ENCODE data around the gene PPP1R3G. TPM values are rescaled to one million over a fixed set of nuclear protein-coding genes. Genes with fewer than 3 reads are reported as not detected.

PPP1R3G gene
- total RNA-seq, 4 donors from 2014 or later, result 0.56 to 1.8 (median 1.3) TPM

DNA sequence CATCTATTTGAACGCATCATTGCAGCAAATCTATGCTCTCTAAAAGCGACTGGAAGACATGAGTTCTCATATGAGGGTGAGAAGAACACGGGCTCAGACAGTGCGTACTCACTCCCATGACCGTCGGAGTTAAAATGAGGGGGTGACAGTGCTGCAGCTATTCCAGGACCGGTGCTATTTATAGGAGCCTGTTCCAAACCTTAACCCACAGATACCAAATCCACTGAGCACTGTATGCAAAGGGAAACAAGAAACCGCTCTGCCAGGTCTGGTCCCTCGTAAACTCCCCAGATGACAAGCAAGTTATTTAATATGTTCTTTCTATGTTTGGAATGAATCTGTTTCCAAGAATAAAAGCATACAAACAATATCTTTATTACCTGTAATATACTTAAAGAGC is 22.9 kb downstream of the PPP1R3G start:
- no peak for ATAC-seq (ENCODE audit: low FRiP score)
- DNase-seq (ENCODE audit: low spot score), result no peak
- TF ChIP-seq, protein P1, sequence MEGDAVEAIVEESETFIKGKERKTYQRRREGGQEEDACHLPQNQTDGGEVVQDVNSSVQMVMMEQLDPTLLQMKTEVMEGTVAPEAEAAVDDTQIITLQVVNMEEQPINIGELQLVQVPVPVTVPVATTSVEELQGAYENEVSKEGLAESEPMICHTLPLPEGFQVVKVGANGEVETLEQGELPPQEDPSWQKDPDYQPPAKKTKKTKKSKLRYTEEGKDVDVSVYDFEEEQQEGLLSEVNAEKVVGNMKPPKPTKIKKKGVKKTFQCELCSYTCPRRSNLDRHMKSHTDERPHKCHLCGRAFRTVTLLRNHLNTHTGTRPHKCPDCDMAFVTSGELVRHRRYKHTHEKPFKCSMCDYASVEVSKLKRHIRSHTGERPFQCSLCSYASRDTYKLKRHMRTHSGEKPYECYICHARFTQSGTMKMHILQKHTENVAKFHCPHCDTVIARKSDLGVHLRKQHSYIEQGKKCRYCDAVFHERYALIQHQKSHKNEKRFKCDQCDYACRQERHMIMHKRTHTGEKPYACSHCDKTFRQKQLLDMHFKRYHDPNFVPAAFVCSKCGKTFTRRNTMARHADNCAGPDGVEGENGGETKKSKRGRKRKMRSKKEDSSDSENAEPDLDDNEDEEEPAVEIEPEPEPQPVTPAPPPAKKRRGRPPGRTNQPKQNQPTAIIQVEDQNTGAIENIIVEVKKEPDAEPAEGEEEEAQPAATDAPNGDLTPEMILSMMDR (IDR thresholded peaks at IDR 0.05), result no peak

DNA sequence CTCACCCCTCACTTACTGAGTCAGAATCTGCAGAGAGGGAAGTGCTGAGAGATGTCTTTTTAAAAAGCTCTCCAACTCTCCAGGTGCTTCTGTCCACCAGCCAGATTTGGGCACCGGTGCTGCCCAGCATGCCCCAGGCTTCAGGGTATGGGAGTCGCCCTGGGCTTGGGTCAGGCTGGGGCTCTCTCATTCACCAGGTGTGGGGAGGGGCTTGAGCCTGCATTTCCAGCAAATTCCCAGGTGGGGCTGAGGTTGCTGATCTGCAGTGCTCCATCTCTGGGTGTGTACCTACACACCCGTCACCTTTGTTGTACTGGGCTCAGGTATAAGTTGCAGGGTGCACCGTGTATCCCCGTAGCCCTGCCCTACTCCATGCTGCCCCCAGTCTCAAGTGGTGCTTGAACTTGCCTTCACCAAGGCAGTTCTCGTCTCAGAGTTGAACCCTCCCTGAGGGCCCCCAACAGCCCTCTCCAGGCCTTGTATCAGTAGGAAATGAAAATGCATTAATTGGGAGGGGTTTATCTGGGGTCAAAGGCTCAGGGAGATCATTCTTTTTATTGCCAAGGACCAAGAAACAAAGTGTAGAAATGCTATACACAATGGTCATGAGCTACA is 23.5 kb downstream of the PPP1R3G start:
- TF ChIP-seq, protein P1 (IDR thresholded peaks at IDR 0.05), result no peak
- ATAC-seq (ENCODE audit: low FRiP score) (no peak), DNase-seq (ENCODE audit: low spot score) (no peak)

DNA sequence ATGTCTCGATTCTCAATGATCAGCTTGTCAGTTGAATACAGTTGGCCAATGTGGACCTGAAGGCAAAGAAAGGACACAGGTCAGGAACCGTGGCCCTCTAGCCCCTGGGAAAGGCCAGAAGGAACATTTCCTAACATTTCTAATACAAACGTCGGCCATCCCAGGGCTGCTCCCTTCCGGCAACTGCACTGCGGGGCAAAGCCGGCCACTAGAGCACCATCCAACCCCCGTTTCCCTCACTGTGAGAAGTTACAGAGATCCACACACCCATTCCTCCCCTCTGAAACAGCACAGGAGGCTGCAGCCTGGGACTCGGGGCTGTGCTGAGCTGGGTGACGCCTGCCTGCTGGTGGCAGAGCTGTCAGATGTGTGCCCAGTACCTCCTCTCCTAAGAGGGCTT is 24.3 kb downstream of the PPP1R3G start:
- DNase-seq (ENCODE audit: low spot score) (no peak), ATAC-seq (ENCODE audit: low FRiP score) (no peak)
- TF ChIP-seq, protein P1 (IDR thresholded peaks at IDR 0.05), result no peak

DNA sequence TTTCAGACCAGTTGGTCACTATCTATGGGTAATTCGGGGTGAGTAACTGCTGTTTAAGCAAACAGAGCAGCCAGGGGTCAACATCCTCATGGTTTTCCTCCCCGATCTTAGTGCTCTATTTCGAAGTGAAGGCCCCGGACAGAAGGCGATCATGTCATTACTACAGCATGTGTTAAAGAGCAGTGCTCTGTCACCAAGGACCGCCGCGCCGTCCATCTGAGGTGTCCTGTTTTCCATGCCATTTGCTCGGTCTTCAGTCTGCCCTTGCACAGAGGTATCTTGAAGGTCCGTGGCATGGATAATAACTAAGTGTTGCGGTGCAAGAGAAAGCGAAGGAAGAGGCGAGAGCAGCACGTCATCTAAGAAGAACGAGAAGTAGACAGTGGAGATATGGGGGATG is 25.1 kb downstream of the PPP1R3G start:
- DNase-seq (ENCODE audit: low spot score), result no peak
- TF ChIP-seq, protein P1 (IDR thresholded peaks at IDR 0.05), result no peak
- no peak for ATAC-seq (ENCODE audit: low FRiP score)

DNA sequence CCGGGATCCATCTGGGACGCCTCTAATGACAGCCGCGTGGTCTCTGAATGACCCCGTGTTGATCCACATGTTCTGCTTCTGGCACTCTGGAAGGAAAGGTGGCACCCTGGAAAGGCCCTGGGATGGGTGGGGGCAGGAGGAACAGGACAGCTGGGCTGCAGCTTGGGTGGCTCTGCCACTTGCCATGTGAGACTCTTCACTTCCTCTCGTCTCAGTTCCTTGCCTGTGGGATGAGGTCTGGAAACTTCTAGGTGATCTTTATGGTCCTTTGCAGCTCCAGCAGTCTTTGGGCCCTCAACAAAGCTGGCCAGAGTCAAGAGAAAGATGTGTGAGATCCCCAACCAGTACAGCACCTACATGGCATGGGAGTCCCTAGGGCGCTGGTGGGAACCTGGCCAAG is 26.5 kb downstream of the PPP1R3G start:
- TF ChIP-seq, protein P1 (IDR thresholded peaks at IDR 0.05), result no peak
- DNase-seq (ENCODE audit: low spot score) (no peak), ATAC-seq (ENCODE audit: low FRiP score) (no peak)

DNA sequence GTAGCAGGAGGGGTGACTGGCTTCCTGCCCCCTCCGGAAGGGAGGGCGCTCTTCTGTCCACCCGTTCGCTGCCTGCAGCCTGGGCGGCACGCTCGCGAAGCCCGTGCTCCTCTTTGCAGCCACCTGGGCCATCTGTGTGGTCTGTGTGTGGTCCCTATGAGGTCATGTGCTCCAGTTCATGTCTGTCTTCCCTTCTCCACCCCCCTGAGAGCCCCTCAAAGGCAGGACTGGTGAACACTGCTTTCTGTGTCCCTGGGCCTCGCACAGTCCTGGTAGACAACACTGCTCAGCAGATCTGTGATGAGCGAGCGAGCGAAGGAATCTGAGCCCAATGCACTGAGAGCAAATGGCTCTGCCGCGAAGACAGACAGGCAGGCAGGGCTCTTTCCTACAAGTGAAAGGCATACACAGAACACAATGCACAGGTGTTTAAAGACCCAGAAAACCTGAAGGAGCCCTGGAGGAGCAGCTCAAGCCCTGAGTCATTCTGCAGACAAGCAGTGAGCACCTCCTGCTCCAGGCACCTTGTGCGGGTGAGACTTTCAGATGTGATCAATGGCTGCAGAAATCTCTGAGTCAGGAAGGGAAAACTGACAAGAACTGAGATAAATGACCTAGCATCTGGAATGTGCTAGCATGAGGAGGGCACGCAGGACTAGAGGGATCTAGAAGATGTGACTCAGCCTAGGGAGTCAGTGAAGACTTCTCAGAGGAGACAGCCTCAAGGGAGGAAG is 27.1 kb downstream of the PPP1R3G start:
- ATAC-seq (ENCODE audit: low FRiP score), result peak; percentile 42
- DNase-seq (ENCODE audit: low spot score), result no peak
- TF ChIP-seq, protein P1 (IDR thresholded peaks at IDR 0.05), result no peak

DNA sequence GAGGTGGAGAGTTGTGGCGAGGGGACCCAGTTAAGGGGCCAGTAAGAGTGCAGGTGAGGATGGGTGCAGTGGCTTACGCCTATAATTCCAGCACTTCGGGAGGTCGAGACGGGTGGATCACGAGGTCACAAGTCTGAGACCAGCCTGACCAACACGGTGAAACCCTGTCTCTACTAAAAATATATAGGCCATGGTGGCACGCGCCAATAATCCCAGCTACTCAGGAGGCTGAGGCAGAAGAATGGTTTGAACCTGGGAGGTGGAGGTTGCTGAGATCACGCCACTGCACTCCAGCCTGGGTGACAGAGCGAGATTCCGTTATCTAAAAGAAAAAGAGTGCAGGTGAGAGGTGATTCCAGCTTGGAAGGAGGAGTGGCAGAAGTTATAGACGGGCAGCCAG is 28.0 kb downstream of the PPP1R3G start:
- TF ChIP-seq, protein P1 (IDR thresholded peaks at IDR 0.05), result no peak
- DNase-seq (ENCODE audit: low spot score), result no peak
- ATAC-seq (ENCODE audit: low FRiP score), result no peak

All from omental fat pad (tissue), 4 donors.